Smooth muscle cell (in vitro differentiated cells): ENCODE results near the gene GPAT3. TPM values are rescaled to one million over a fixed set of nuclear protein-coding genes. Genes with fewer than 3 reads are reported as not detected.

Experiments used
- DNase-seq: peaks from one replicate; lab custom pipeline; 2025; ENCODE audit not compliant: unreplicated experiment; lab: John Stamatoyannopoulos, UW
- H2AFZ ChIP-seq: fragments of 200-600 bp; sonication (generic); 2 replicates; pipeline ENCODE4 v1.6.0; 2016; ENCODE audit warnings: antibody characterized with exemption, low read depth, mild to moderate bottlenecking
- H3F3A ChIP-seq: fragments of 200-600 bp; sonication (generic); 2 replicates; pipeline ENCODE4 v1.6.0; 2017; ENCODE audit warnings: antibody characterized with exemption, low read depth
- H3K27ac ChIP-seq: fragments of 200-600 bp; sonication (generic); 2 replicates; pipeline ENCODE4 v1.5.1; 2016; ENCODE audit warnings: low read depth, mild to moderate bottlenecking
- H3K27me3 ChIP-seq: fragments of 200-600 bp; sonication (generic); 2 replicates; pipeline ENCODE4 v1.6.1; 2016; ENCODE audit warnings: low read depth, mild to moderate bottlenecking
- H3K36me3 ChIP-seq: fragments of 200-600 bp; sonication (generic); 2 replicates; pipeline ENCODE4 v1.5.1; 2016; ENCODE audit warnings: low read depth
- H3K4me1 ChIP-seq: fragments of 200-600 bp; sonication (generic); 2 replicates; pipeline ENCODE4 v1.5.1; 2016; ENCODE audit warnings: low read depth
- H3K4me2 ChIP-seq: fragments of 200-600 bp; sonication (generic); 2 replicates; pipeline ENCODE4 v1.6.0; 2016; ENCODE audit warnings: mild to moderate bottlenecking
- H3K4me3 ChIP-seq: fragments of 200-600 bp; sonication (generic); 2 replicates; pipeline ENCODE4 v1.5.1; 2016; ENCODE audit warnings: mild to moderate bottlenecking
- H3K79me2 ChIP-seq: fragments of 200-600 bp; sonication (generic); 2 replicates; pipeline ENCODE4 v1.6.0; 2016; ENCODE audit warnings: low read depth, mild to moderate bottlenecking
- H3K9ac ChIP-seq: fragments of 200-600 bp; sonication (generic); 2 replicates; pipeline ENCODE4 v1.6.0; 2016; ENCODE audit warnings: low read depth
- H3K9me3 ChIP-seq: fragments of 200-600 bp; sonication (generic); replicated peaks from 2 replicates; pipeline ENCODE4 v1.5.1; 2016; ENCODE audit warnings: low read depth
- H4K20me1 ChIP-seq: fragments of 200-600 bp; sonication (generic); 2 replicates; pipeline ENCODE4 v1.6.0; 2016; ENCODE audit warnings: low read depth
- CTCF ChIP-seq: fragments of 200-600 bp; sonication (generic); IDR thresholded peaks from 2 replicates; pipeline ENCODE4 v1.5.1; 2017; ENCODE audit warnings: borderline replicate concordance, mild to moderate bottlenecking, antibody characterized with exemption; ENCODE audit not compliant: insufficient read depth, poor library complexity, severe bottlenecking
- WGBS: methylation state at CpG from one replicate; pipeline ENCODE4 v1.1.7; 2016; ENCODE audit warnings: low lambda C conversion rate; 5-methylcytosine and 5-hydroxymethylcytosine counted together
- polyA plus RNA-seq: library from polyadenylated mRNA; unstranded; fragments of >200 nt; fragmentation: Nextera tagmentation; extraction: Ambion mirVana; gene quantifications from 2 replicates; pipeline ENCODE4 v1.2.1, GENCODE V29; 2016
- total RNA-seq: library from RNA; depleted of rRNA; stranded (reverse); fragments of >200 nt; gene quantifications from 2 replicates; pipeline ENCODE4 v1.2.3, GENCODE V29; 2014

GPAT3 gene
- total RNA-seq (0.27 and 0.31 TPM in 2 replicates), polyA plus RNA-seq (0.67 and 1.1 TPM in 2 replicates)

GRCh38 chr4:83535520-83536361 is at the start of gene GPAT3:
Gene GPAT3 (plus strand): TSS chr4:83536108. CDS start chr4:83536623, 515 bp downstream.
- no peaks in the 10 kb centered on the region for H3F3A ChIP-seq
- no peak within 1 kb of the TSS for H3K9ac ChIP-seq
- H3K36me3 ChIP-seq = no peaks in the 10 kb centered on the region
- no peaks in the 10 kb centered on the region for H3K79me2 ChIP-seq
- peak; percentile 10 for DNase-seq
- H3K4me3 ChIP-seq = peak within 1 kb of the TSS; percentile 74
- no peaks in the 10 kb centered on the region for H3K9me3 ChIP-seq
- H4K20me1 ChIP-seq = no peaks in the 10 kb centered on the region
- H3K27ac ChIP-seq = no peak within 1 kb of the TSS
- peak within 1 kb of the TSS; percentile 95 for H3K4me2 ChIP-seq
- TF ChIP-seq CTCF = no peak
- H3K27me3 ChIP-seq = peaks cover 68% of the 10 kb centered on the region
- no peaks in the 10 kb centered on the region for H3K4me1 ChIP-seq
- under 1% methylated on average over 41 of the region's 63 CpGs for WGBS
- H2AFZ ChIP-seq = peak within 1 kb of the TSS; percentile 89

- Histone ChIP-seq H3K4me2 (no peak overlapping the region), H2AFZ (no peak overlapping the region), H3K79me2 (no peaks in the 10 kb centered on the region), H3K4me1 (peaks cover 11% of the 10 kb centered on the region), H3K9me3 (no peaks in the 10 kb centered on the region), H3K4me3 (no peak overlapping the region), H3K27me3 (no peaks in the 10 kb centered on the region), H3K27ac (no peak overlapping the region), H3K36me3 (no peaks in the 10 kb centered on the region), H3K9ac (no peak overlapping the region), H4K20me1 (no peaks in the 10 kb centered on the region), H3F3A (peaks cover 4% of the 10 kb centered on the region)
- DNase-seq = no peak
- 87% methylated on average over 3 of the region's 3 CpGs for WGBS
- no peak for TF ChIP-seq CTCF
Measured at GRCh38 chr4:83486457-83487129, 49.3 kb upstream of the GPAT3 start.

- Histone ChIP-seq H3K4me2 (no peak overlapping the region), H3F3A (peaks cover 4% of the 10 kb centered on the region)
Measured at GRCh38 chr4:83489711-83490326, 46.1 kb upstream of the GPAT3 start.

More at GRCh38 chr4:83489711-83490326, 46.1 kb upstream of the GPAT3 start:
- 44% methylated on average over 1 of the region's 1 CpG for WGBS
- DNase-seq = no peak
- peaks cover 6% of the 10 kb centered on the region for H3K4me1 ChIP-seq
- no peaks in the 10 kb centered on the region for H3K79me2 ChIP-seq
- H3K9me3 ChIP-seq = no peaks in the 10 kb centered on the region
- H2AFZ ChIP-seq = no peak overlapping the region
- no peaks in the 10 kb centered on the region for H4K20me1 ChIP-seq
- TF ChIP-seq CTCF = no peak
- no peaks in the 10 kb centered on the region for H3K36me3 ChIP-seq
- no peak overlapping the region for H3K4me3 ChIP-seq
- no peak overlapping the region for H3K9ac ChIP-seq
- H3K27ac ChIP-seq = no peak overlapping the region
- H3K27me3 ChIP-seq = no peaks in the 10 kb centered on the region
